DND-41 (cell line): Measurements from ENCODE around the gene SRRM2.

Experiments used
- ATAC-seq: fragments of 200-7000 bp; cut with Tn5 transposase; 3 replicates; pipeline ENCODE4 v1.9.1; 2021; ENCODE audit warnings: low read depth; ENCODE audit not compliant: insufficient read depth
- DNase-seq: peaks from one replicate; pipeline ENCODE4 v3.0.0-alpha.2; 2020
- H2AFZ ChIP-seq: 2 replicates; pipeline ENCODE4 v1.6.0; 2012; ENCODE audit warnings: low read depth, low read length
- H3K27ac ChIP-seq: 2 replicates; pipeline ENCODE4 v1.5.1; 2012; ENCODE audit warnings: low read length, inconsistent platforms
- H3K27me3 ChIP-seq: fragments of 200-600 bp; sonication (generic); 2 replicates; pipeline ENCODE4 v1.6.0; 2012; ENCODE audit warnings: low read length, mild to moderate bottlenecking, inconsistent platforms; ENCODE audit not compliant: insufficient read depth, poor library complexity
- H3K36me3 ChIP-seq: 2 replicates; pipeline ENCODE4 v1.5.1; 2012; ENCODE audit warnings: low read length, inconsistent platforms; ENCODE audit not compliant: insufficient read depth
- H3K4me1 ChIP-seq: 2 replicates; pipeline ENCODE4 v1.5.1; 2012; ENCODE audit warnings: mild to moderate bottlenecking, low read length; ENCODE audit not compliant: insufficient read depth
- H3K4me2 ChIP-seq: 2 replicates; pipeline ENCODE4 v1.6.0; 2012; ENCODE audit warnings: mild to moderate bottlenecking, moderate library complexity, low read length, inconsistent platforms; ENCODE audit not compliant: insufficient read depth
- H3K4me3 ChIP-seq, 2 experiments: fragments of 200-600 bp in 1 of 2; shearing (Covaris generic) in 1 of 2; 2 replicates each; pipeline ENCODE4 v1.5.1; 2012 to 2016; ENCODE audit warnings: inconsistent platforms in 2 of 2, low read length in 2 of 2, mild to moderate bottlenecking in 2 of 2, low read depth in 1 of 2, moderate library complexity in 1 of 2
- H3K79me2 ChIP-seq: 2 replicates; pipeline ENCODE4 v1.6.0; 2012; ENCODE audit warnings: low read length, inconsistent platforms; ENCODE audit not compliant: insufficient read depth
- H3K9ac ChIP-seq: 2 replicates; pipeline ENCODE4 v1.6.0; 2012; ENCODE audit warnings: low read depth, mild to moderate bottlenecking, inconsistent platforms, low read length, moderate library complexity
- H3K9me3 ChIP-seq: 2 replicates; pipeline ENCODE4 v1.5.1; 2012; ENCODE audit warnings: low read length, moderate library complexity, mild to moderate bottlenecking, inconsistent platforms; ENCODE audit not compliant: insufficient read depth, severe bottlenecking
- H4K20me1 ChIP-seq: 2 replicates; pipeline ENCODE4 v1.6.0; 2012; ENCODE audit warnings: low read length; ENCODE audit not compliant: insufficient read depth
- EZH2 ChIP-seq: IDR thresholded peaks from 3 replicates; pipeline ENCODE4 v1.6.1; 2012; ENCODE audit warnings: borderline replicate concordance, low read depth, mild to moderate bottlenecking, moderate library complexity, low read length, inconsistent platforms; ENCODE audit not compliant: severe bottlenecking
- TF ChIP-seq, protein P1 (sequence below): IDR thresholded peaks from 2 replicates; pipeline ENCODE4 v1.5.1; 2012; ENCODE audit warnings: borderline replicate concordance, low read length, moderate library complexity, mild to moderate bottlenecking; ENCODE audit not compliant: poor library complexity, severe bottlenecking; ENCODE audit errors: extremely low read depth

SRRM2 gene

DNA sequence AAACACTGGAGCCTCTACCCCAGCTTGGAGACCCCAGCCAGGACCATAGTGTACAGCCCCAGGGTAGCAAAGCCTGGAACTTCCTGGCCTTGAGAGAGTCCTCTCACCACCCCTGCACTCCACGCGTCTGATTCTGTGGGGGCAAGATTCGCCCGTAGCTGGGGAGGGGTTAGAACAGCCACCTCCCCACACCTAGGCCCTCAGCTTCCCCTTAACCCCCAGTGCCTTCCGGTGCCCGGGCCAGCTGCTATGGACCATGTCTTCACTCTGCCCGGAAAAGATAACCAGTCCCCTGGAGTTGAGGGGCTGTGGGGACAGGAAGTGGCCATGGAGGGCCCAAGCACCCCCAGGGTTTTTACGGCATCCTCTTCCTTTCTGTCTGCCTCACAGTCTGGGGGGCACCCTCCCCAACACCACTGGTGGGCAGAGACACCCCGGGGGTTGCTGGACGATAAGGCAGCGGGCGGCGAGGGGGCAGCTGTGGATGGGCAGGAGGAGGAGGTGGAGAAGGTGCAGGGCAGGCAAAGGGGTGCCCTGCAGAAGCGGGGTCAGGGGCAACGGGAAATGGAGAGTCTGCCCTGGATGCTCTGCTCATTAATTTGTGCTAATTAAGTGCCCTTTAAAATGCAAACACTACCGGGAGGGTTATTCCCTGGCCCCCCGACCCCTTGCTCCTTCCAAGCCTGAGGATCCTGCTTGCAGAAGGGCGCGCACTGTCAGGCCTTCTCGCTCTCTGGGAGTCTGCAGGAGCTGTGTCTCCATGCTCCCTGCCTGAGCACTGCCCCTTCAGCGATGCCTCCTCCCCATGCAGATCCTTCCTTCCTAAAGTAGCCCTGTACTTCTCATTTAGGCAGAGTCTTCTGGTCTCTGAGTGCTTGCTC is 34.8 kb upstream of the SRRM2 start:
- H3K36me3 ChIP-seq: no peaks in the 10 kb centered on the region
- no peak overlapping the region for H3K9ac ChIP-seq
- no peak overlapping the region for H2AFZ ChIP-seq
- peaks cover 42% of the 10 kb centered on the region for H3K4me1 ChIP-seq
- H3K4me3 ChIP-seq: no peak overlapping the region
- TF ChIP-seq EZH2: no peak
- TF ChIP-seq, protein P1, sequence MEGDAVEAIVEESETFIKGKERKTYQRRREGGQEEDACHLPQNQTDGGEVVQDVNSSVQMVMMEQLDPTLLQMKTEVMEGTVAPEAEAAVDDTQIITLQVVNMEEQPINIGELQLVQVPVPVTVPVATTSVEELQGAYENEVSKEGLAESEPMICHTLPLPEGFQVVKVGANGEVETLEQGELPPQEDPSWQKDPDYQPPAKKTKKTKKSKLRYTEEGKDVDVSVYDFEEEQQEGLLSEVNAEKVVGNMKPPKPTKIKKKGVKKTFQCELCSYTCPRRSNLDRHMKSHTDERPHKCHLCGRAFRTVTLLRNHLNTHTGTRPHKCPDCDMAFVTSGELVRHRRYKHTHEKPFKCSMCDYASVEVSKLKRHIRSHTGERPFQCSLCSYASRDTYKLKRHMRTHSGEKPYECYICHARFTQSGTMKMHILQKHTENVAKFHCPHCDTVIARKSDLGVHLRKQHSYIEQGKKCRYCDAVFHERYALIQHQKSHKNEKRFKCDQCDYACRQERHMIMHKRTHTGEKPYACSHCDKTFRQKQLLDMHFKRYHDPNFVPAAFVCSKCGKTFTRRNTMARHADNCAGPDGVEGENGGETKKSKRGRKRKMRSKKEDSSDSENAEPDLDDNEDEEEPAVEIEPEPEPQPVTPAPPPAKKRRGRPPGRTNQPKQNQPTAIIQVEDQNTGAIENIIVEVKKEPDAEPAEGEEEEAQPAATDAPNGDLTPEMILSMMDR: no peak
- H3K27ac ChIP-seq: no peak overlapping the region
- H4K20me1 ChIP-seq: peaks cover 8% of the 10 kb centered on the region
- H3K4me2 ChIP-seq: no peak overlapping the region; the same call in 1 of the 2 replicates
- no peak for DNase-seq
- ATAC-seq: no peak
- H3K9me3 ChIP-seq: no peaks in the 10 kb centered on the region
- H3K27me3 ChIP-seq: no peaks in the 10 kb centered on the region
- H3K79me2 ChIP-seq: no peaks in the 10 kb centered on the region

DNA sequence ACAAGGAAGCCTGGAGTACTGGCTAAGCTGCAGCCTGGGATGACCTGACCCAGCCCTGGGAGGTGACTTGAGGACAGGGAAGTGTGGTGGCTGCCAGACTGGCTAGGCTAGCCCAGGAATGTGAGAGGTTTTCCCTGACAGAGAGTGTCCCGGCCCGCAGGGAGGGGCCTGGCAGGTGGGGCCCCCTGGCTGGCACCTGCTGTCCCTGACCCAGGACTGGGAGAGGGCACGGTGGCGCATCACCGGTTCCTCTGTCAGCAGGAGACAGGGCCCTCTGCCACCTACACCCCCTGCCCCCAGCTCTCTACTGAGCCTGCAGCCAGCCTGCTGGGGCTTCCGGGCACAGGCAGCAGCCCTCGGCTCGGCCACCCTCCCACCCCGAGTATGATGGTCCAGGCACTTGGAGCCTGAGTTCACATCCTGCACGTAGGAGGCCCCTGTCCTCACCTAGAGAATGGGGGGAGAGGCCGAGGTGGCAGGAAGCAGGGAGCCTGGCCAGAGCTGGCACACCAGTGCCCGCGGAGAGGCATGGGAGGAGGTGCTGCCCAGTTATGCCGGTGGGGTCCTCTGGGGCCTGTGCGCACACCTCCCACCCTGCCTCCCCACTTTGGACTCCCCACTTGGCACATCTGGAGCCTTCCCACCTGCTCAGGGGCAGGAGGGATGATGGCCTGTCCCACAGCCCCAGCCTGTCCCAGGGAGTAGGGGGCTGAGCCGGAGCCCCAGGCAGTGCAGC is 32.9 kb upstream of the SRRM2 start:
- TF ChIP-seq, protein P1: no peak
- no peak for TF ChIP-seq EZH2
- Histone ChIP-seq H3K4me3 (peak overlapping the region in 1 of 2 experiments; percentile 74; a peak in 1 of 4 replicates), H3K27ac (no peak overlapping the region), H3K4me1 (peaks cover 42% of the 10 kb centered on the region), H2AFZ (no peak overlapping the region), H3K79me2 (no peaks in the 10 kb centered on the region), H3K4me2 (peak overlapping the region; percentile 90), H3K9me3 (no peaks in the 10 kb centered on the region), H4K20me1 (no peaks in the 10 kb centered on the region; the same call in 1 of the 2 replicates), H3K36me3 (no peaks in the 10 kb centered on the region), H3K27me3 (peaks cover 5% of the 10 kb centered on the region), H3K9ac (peak overlapping the region; percentile 88; the same call in 1 of the 2 replicates)
- no peak for ATAC-seq
- no peak for DNase-seq

DNA sequence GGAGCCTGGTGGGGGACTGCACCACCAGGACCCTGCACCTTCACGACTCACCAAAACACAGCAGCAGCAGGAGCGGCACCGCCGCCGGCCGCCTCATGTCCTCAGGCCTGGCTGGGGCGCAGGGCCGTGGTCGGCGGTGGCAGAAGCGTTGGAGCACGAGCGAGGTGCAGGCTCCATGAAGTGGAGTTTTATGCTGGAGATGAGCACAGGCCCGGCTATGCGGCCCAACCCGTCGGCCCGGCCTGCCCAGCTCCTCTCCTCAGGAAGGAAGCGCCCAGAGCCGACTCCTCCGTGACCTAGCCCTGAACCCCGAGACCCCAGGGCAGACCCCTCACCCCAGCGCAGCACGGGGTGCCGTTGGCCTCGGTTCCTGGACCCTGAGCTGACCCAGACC is 32.4 kb upstream of the SRRM2 start, which contains the start of gene PRSS27:
Gene PRSS27 (minus strand): TSS at position 161 of the 394 bp plus-strand sequence. CDS start 64 bp downstream, at position 97.
- H3K9ac ChIP-seq: peak within 1 kb of the TSS; percentile 88
- H4K20me1 ChIP-seq: no peaks in the 10 kb centered on the region; the same call in 1 of the 2 replicates
- H2AFZ ChIP-seq: peak within 1 kb of the TSS; percentile 95
- no peaks in the 10 kb centered on the region for H3K9me3 ChIP-seq
- peaks cover 40% of the 10 kb centered on the region for H3K4me1 ChIP-seq
- H3K4me2 ChIP-seq: peak within 1 kb of the TSS; percentile 90
- peak within 1 kb of the TSS; percentile 79 for H3K27ac ChIP-seq
- H3K27me3 ChIP-seq: peaks cover 5% of the 10 kb centered on the region
- TF ChIP-seq EZH2: no peak
- TF ChIP-seq, protein P1: no peak
- DNase-seq (no peak), ATAC-seq (no peak)
- H3K36me3 ChIP-seq: no peaks in the 10 kb centered on the region
- no peaks in the 10 kb centered on the region for H3K79me2 ChIP-seq
- H3K4me3 ChIP-seq: peak within 1 kb of the TSS; percentile 36 to 74; a peak in 3 of 4 replicates
